CD14-positive monocyte (primary cell): ENCODE measurements around the gene TANC1. TPM values are rescaled to one million over a fixed set of nuclear protein-coding genes. Genes with fewer than 3 reads are reported as not detected.

Source experiments
- DNase-seq, 3 donors: peaks; one replicate each; pipeline ENCODE4 v3.0.0-alpha.2; 2011 to 2022
- H2AFZ ChIP-seq: 2 replicates; pipeline ENCODE4 v1.6.0; 2012; ENCODE audit warnings: mild to moderate bottlenecking, low read depth, low read length, inconsistent platforms; ENCODE audit not compliant: insufficient read depth, poor library complexity, severe bottlenecking
- H3K27ac ChIP-seq, 2 donors: 1 replicate in 1 of 2; 2 replicates in 1 of 2; pipeline ENCODE4 v1.5.1; 2012 to 2013; ENCODE audit warnings: low read length in 2 of 2, control low read depth in 1 of 2, inconsistent platforms in 1 of 2, low read depth in 1 of 2, mild to moderate bottlenecking in 1 of 2
- H3K27me3 ChIP-seq, 2 donors: one replicate each; pipeline versions ENCODE4 v1.6.0 to v1.6.1; 2011 to 2013; ENCODE audit warnings: low read length in 2 of 2; ENCODE audit not compliant: control insufficient read depth in 2 of 2, insufficient read depth in 2 of 2
- H3K36me3 ChIP-seq, 2 donors: replicated peaks in 1 of 2; 1 replicate in 1 of 2; 2 replicates in 1 of 2; pipeline versions ENCODE4 v1.5.1 to v1.6.1; 2012 to 2013; ENCODE audit warnings: low read length in 2 of 2, control low read depth in 1 of 2, inconsistent platforms in 1 of 2, mild to moderate bottlenecking in 1 of 2; ENCODE audit not compliant: insufficient read depth in 2 of 2, control insufficient read depth in 1 of 2
- H3K4me1 ChIP-seq, 2 donors: 1 replicate in 1 of 2; 2 replicates in 1 of 2; pipeline versions ENCODE4 v1.5.1 to v1.6.1; 2012 to 2013; ENCODE audit warnings: low read length in 2 of 2, control low read depth in 1 of 2, inconsistent platforms in 1 of 2, mild to moderate bottlenecking in 1 of 2, moderate library complexity in 1 of 2; ENCODE audit not compliant: insufficient read depth in 2 of 2, control insufficient read depth in 1 of 2
- H3K4me2 ChIP-seq: replicated peaks from 2 replicates; pipeline ENCODE3; 2012; ENCODE audit warnings: low read length, moderate library complexity, mild to moderate bottlenecking; ENCODE audit not compliant: poor library complexity, severe bottlenecking; ENCODE audit errors: extremely low read depth
- H3K4me3 ChIP-seq, 3 experiments: fragments of 200-600 bp in 1 of 3; sonication (generic) in 1 of 3; replicated peaks in 1 of 3; 1 replicate in 2 of 3; 2 replicates in 1 of 3; pipeline ENCODE4 v1.5.1; 2011 to 2013; ENCODE audit warnings: low read length in 3 of 3, mild to moderate bottlenecking in 3 of 3, control low read depth in 2 of 3, low read depth in 2 of 3, inconsistent platforms in 1 of 3, moderate library complexity in 1 of 3
- H3K79me2 ChIP-seq: 2 replicates; pipeline ENCODE4 v1.6.0; 2012; ENCODE audit warnings: mild to moderate bottlenecking, control low read depth, inconsistent platforms, low read length, moderate library complexity; ENCODE audit not compliant: insufficient read depth
- H3K9ac ChIP-seq: 2 replicates; pipeline ENCODE4 v1.6.0; 2017; ENCODE audit warnings: low read length, mild to moderate bottlenecking; ENCODE audit not compliant: insufficient read depth, poor library complexity, severe bottlenecking
- H3K9me3 ChIP-seq, 2 donors: replicated peaks in 1 of 2; 1 replicate in 1 of 2; 2 replicates in 1 of 2; pipeline versions ENCODE4 v1.5.1 to v1.6.1; 2012 to 2013; ENCODE audit warnings: low read length in 2 of 2, control low read depth in 1 of 2; ENCODE audit not compliant: control insufficient read depth in 1 of 2, insufficient read depth in 1 of 2
- H4K20me1 ChIP-seq: 2 replicates; pipeline ENCODE4 v1.6.0; 2012; ENCODE audit warnings: mild to moderate bottlenecking, low read length, control low read depth, moderate library complexity; ENCODE audit not compliant: insufficient read depth
- H3K27ac Mint-ChIP-seq, 7 donors: one replicate each; pipeline ENCODE4 v1.8.0; 2020; ENCODE audit warnings: mild to moderate bottlenecking in 7 of 7, mixed read lengths in 7 of 7, moderate library complexity in 6 of 7, inconsistent platforms in 2 of 7
- H3K27me3 Mint-ChIP-seq, 3 donors: one replicate each; pipeline ENCODE4 v1.8.0; 2021 to 2022; ENCODE audit warnings: low read depth in 3 of 3, mild to moderate bottlenecking in 3 of 3, mixed read lengths in 3 of 3, moderate library complexity in 3 of 3, inconsistent platforms in 1 of 3
- H3K36me3 Mint-ChIP-seq, 2 donors: one replicate each; pipeline ENCODE4 v1.8.0; 2020; ENCODE audit warnings: mixed read lengths in 2 of 2, inconsistent platforms in 1 of 2, mild to moderate bottlenecking in 1 of 2
- H3K4me1 Mint-ChIP-seq: one replicate; pipeline ENCODE4 v1.8.0; 2020; ENCODE audit warnings: mild to moderate bottlenecking, mixed read lengths
- H3K4me3 Mint-ChIP-seq, 2 donors: one replicate each; pipeline ENCODE4 v1.8.0; 2020; ENCODE audit warnings: mild to moderate bottlenecking in 2 of 2, mixed read lengths in 2 of 2, moderate library complexity in 1 of 2
- H3K9me3 Mint-ChIP-seq, 7 donors: one replicate each; pipeline ENCODE4 v1.8.0; 2020 to 2022; ENCODE audit warnings: mixed read lengths in 7 of 7, mild to moderate bottlenecking in 6 of 7, moderate library complexity in 6 of 7, inconsistent platforms in 2 of 7
- CTCF ChIP-seq: fragments of 200-600 bp; IDR thresholded peaks from one replicate; pipeline ENCODE4 v1.8.0; 2022; ENCODE audit warnings: antibody characterized with exemption, mild to moderate bottlenecking
- WGBS: methylation state at CpG from one replicate; pipeline ENCODE4 v1.1.5; 2013; ENCODE audit warnings: missing lambda C conversion rate; ENCODE audit not compliant: insufficient coverage; 5-methylcytosine and 5-hydroxymethylcytosine counted together
- intact Hi-C, 2 donors: fragments of 100-400 bp; cut with micrococcal nuclease; formaldehyde crosslinking; loops; one replicate each; pipeline versions ENCODE4 v1.15.0 to v1.15.1; 2023
- polyA plus RNA-seq, 3 donors: library from polyadenylated mRNA; depleted of rRNA in 1 of 3; unstranded in 2 of 3; stranded (reverse) in 1 of 3; fragments of 300-500 nt in 2 of 3; fragments of >200 nt in 1 of 3; fragmentation: Illumina TruSeq in 2 of 3; gene quantifications; 1 replicate in 2 of 3; 2 replicates in 1 of 3; pipeline ENCODE4 v1.2.3, GENCODE V29; 2012 to 2021

Gene TANC1
- polyA plus RNA-seq, 3 donors = 0.04 TPM; not detected in 2

GRCh38 chr2:159077869-159078268 is 109.4 kb downstream of the TANC1 start:
- H3K4me3 ChIP-seq = no peak overlapping the region
- H3K4me2 ChIP-seq = no peak overlapping the region
- no peaks in the 10 kb centered on the region for H3K4me1 Mint-ChIP-seq
- no peak overlapping the region for H3K9ac ChIP-seq
- peaks cover 0 to 9% (median 3%) of the 10 kb centered on the region in 7 donors for H3K9me3 Mint-ChIP-seq
- intact Hi-C loops = no loop called here
- no peak for DNase-seq
- H3K27ac Mint-ChIP-seq = no peak overlapping the region
- no peak overlapping the region for H3K4me3 Mint-ChIP-seq
- H2AFZ ChIP-seq = no peak overlapping the region
- no peaks in the 10 kb centered on the region for H3K79me2 ChIP-seq
- no peaks in the 10 kb centered on the region for H4K20me1 ChIP-seq
- no peaks in the 10 kb centered on the region for H3K4me1 ChIP-seq
- H3K27me3 ChIP-seq = no peaks in the 10 kb centered on the region
- peaks cover 0 to 3% of the 10 kb centered on the region in 2 donors for H3K9me3 ChIP-seq
- no peaks in the 10 kb centered on the region for H3K27me3 Mint-ChIP-seq
- no peaks in the 10 kb centered on the region for H3K36me3 ChIP-seq
- no peak for TF ChIP-seq CTCF
- H3K36me3 Mint-ChIP-seq = no peaks in the 10 kb centered on the region
- H3K27ac ChIP-seq = no peak overlapping the region

GRCh38 chr2:159078443-159078842 is 110.0 kb downstream of the TANC1 start:
- Histone ChIP-seq H3K79me2 (no peaks in the 10 kb centered on the region), H3K27me3 (no peaks in the 10 kb centered on the region), H3K9me3 (peaks cover 0 to 3% of the 10 kb centered on the region in 2 donors), H3K9ac (no peak overlapping the region), H3K4me3 (no peak overlapping the region), H3K4me2 (no peak overlapping the region), H3K27ac (no peak overlapping the region), H3K4me1 (no peaks in the 10 kb centered on the region), H2AFZ (no peak overlapping the region), H4K20me1 (no peaks in the 10 kb centered on the region), H3K36me3 (no peaks in the 10 kb centered on the region)
- Mint-ChIP-seq H3K36me3 (no peaks in the 10 kb centered on the region), H3K4me1 (no peaks in the 10 kb centered on the region), H3K27ac (no peak overlapping the region), H3K27me3 (no peaks in the 10 kb centered on the region), H3K9me3 (peaks cover 0 to 9% (median 3%) of the 10 kb centered on the region in 7 donors), H3K4me3 (no peak overlapping the region)
- TF ChIP-seq CTCF = no peak
- intact Hi-C loops = no loop called here
- WGBS = no CpG with 5 or more reads among the region's 1 CpG
- DNase-seq = no peak
